Femur (tissue), 1 donor: ENCODE measurements around the gene MIER2.
A peak's percentile ranks its signal among the peaks of the same experiment; 100 is the strongest.
"Not testable (repeated sequence)": the region's sequence is repeated elsewhere in the genome, so short reads cannot be mapped to it uniquely, and the experiment has no call there.

Experiments
- DNase-seq: peaks from one replicate; pipeline ENCODE4 v3.0.0-alpha.2; 2017

Gene MIER2

GRCh38 chr19:281156-281853, 63.3 kb downstream of the MIER2 start:
- no peak for DNase-seq

DNA sequence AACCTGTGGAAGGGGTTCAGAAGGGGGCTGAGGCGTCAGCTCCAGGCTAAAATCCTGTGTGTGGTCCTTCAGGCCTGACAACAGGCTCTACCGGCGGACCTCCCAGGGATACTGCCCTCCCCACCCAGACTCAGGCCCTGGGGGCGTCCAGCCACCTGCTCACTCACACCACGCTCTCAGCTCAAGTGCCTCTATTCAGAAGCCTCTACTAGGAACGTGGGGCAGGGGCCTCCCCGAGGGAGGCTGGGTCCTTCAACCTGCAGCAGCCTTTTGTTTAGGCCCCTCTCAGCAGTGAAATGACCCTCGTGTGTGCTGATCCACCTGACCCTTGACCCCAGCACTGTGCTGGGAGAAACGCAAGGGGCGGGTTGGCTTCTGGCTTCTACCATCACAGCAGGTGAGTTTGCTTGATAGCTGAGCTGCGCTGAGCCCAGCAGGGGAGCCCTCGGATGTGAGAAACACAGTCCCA, 64.0 kb downstream of the MIER2 start:
- DNase-seq, result no peak

- no peak for DNase-seq
Observed at GRCh38 chr19:279656-280055, 64.9 kb downstream of the MIER2 start.

GRCh38 chr19:279231-279630, 65.4 kb downstream of the MIER2 start:
- no peak for DNase-seq

GRCh38 chr19:277581-278165, 66.9 kb downstream of the MIER2 start:
- DNase-seq, result peak; percentile 52

- no peak for DNase-seq
Observed at GRCh38 chr19:277131-277530, 67.5 kb downstream of the MIER2 start.

- no peak for DNase-seq
Observed at GRCh38 chr19:275958-276646, 68.5 kb downstream of the MIER2 start.

DNA sequence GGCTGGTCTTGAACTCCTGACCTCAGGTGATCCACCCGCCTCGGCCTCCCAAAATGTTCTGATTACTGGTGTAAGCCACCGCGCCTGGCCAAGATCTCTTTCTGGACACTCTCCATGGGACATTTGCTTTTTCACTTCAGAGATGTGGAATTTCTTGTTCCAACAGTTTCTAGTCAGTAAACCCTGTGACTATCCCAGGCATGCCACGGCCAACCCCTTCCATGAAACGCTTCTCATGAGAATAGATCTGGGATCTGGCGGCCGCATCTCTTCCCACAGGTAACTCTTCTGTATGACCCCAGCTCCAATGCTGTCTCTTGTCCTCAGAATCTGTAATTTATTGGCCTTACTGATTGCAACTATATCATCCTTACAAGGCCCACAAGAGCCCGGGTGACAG, 69.6 kb downstream of the MIER2 start:
- DNase-seq, result no peak

- DNase-seq, result no peak
Observed at GRCh38 chr19:273393-273792, 71.2 kb downstream of the MIER2 start.

GRCh38 chr19:271856-272255, 72.7 kb downstream of the MIER2 start:
- DNase-seq, result no peak

- not testable (repeated sequence) for DNase-seq
Observed at GRCh38 chr19:270766-271318, 73.8 kb downstream of the MIER2 start.

- no peak for DNase-seq
Observed at GRCh38 chr19:269241-269640, 75.4 kb downstream of the MIER2 start.

- DNase-seq, result no peak
Observed at GRCh38 chr19:262125-262524, 82.5 kb downstream of the MIER2 start.

DNA sequence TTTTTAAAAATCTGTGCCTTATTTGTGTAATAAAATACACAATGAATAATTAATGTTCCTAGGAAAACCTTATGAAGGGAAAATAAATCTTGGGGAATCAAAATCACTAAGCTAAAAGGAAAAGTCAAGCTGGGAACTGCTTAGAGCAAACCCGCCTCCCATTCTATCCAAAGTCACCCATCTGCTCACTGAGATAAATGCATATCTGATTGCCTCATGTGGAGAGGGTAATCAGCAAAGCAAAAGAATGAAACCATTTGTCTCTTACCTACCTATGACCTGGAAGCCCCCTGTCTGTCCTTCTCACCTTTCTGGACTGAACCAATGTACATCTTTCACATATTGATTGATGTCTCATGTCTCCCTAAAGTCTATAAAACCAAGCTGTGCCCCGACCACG, 87.8 kb downstream of the MIER2 start:
- DNase-seq, result not testable (repeated sequence)
